ENCODE measurements around the gene PRELID1. TPM values are rescaled to one million over a fixed set of nuclear protein-coding genes. Genes with fewer than 3 reads are reported as not detected.
"Not testable (repeated sequence)": the region's sequence is repeated elsewhere in the genome, so short reads cannot be mapped to it uniquely, and the experiment has no call there.

Gene PRELID1
- polyA plus RNA-seq, 3 donors: 94.5 to 151 (median 114) TPM

- DNase-seq (ENCODE audit: extremely low read depth in 1 of 11, low read depth in 9 of 11, low spot score in 4 of 11): no peak
Measured at GRCh38 chr5:177328545-177329231, 25.1 kb downstream of the PRELID1 start.

DNA sequence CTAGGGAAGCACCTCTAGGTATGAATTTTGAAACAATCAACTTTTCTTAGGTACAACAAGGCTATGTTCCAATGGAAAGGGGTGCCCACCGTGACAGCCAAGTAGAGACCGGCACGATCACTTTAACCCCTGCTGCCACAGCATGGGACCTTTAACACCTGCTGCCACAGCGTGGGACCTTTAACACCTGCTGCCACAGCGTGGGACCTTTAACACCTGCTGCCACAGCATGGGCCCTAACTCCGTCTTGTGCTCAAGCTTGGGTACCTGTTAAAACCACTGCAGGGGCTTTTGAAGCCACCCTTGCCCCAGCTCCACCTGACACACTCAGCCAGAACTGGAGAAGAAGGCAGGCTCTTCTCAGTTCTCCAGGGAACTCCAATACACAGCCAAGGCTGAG lies 26.3 kb downstream of the PRELID1 start:
- DNase-seq (ENCODE audit: extremely low read depth in 1 of 11, low read depth in 9 of 11, low spot score in 4 of 11): no peak

DNA sequence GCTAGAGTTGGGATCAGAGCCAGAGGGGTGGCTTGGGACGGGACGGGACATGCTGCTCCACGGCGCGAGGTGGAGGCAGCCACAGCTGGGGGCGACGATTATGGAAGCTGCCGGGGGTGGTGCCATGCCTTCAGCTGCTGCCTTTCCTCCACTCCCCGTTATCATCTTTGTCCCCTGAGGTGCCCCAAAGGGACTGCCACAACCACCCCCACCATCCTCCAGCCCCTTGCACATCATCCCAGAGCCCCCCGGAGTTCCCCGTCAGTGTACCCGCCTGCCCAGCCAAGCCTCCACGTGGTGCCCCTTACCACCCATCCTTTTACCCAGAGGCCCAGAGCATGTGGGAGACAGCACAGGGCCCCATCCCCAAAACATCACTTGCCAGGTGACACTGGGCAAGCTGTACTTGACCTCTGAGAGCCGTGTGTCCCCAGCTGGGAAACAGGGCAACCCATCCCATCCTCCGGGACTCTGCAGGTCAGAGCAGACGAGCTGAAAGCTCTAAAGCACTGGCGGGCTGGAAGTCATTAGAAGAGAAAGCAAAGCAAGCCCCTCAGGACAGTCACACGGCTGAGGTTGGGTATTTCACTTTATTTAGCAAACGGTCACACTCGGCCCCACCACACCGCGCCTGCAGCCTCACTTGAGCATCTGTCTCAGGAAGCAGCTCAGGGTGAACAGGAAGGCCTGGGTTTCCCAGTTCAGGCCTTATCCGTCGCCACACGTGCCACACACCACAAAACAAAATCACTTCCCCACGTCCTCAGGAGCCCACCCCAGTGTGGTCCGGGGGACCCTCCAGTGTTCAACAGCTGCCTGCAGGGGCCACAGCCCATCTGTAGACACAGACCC lies 27.6 kb downstream of the PRELID1 start:
- DNase-seq (ENCODE audit: extremely low read depth in 1 of 11, low read depth in 9 of 11, low spot score in 4 of 11): no peak

DNA sequence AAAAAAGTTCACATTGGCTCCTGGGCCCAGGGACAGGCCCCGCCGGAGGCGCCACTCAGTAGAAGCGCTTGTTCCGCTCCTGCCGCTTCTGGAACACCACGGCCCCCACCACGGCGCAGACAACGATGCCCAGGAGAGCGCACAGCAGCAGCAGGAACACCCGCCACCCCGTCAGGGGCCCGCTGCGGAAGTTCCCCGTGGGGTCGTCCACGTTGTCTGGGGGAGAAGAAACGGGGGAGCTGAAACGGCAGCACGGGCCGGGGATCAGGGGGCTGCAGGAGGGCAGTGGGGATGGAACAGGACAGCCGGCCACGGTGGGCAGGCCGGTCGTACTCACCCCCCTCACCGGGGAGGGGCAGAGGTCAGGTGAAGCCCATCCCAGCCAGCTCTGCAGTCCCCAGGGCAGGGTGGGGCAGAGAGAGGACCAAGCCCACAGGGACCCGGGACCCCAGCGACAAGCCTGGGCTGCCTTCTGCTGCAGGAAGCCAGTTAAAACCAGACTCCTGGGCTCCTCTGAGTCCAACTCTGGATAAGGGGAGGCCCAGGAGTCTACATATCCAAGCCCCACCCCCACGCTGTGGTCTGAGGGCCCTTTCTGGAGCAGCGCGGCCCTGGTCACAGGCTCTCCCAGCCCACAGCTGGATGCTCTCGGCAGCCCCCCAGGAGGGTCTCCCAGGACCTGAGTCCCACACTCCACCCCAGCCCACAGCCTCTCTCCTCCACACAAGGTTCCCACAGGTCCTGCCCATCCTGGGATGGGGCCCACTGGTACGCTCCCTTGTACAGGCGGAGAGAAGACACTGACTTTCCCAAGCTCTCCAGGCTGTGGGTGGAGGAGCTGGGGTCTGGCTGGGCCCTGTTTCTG lies 28.7 kb downstream of the PRELID1 start:
- DNase-seq (ENCODE audit: extremely low read depth in 1 of 11, low read depth in 9 of 11, low spot score in 4 of 11): no peak

- no peak for DNase-seq (ENCODE audit: extremely low read depth in 1 of 11, low read depth in 9 of 11, low spot score in 4 of 11)
Measured at GRCh38 chr5:177332896-177333260, 29.3 kb downstream of the PRELID1 start.

DNA sequence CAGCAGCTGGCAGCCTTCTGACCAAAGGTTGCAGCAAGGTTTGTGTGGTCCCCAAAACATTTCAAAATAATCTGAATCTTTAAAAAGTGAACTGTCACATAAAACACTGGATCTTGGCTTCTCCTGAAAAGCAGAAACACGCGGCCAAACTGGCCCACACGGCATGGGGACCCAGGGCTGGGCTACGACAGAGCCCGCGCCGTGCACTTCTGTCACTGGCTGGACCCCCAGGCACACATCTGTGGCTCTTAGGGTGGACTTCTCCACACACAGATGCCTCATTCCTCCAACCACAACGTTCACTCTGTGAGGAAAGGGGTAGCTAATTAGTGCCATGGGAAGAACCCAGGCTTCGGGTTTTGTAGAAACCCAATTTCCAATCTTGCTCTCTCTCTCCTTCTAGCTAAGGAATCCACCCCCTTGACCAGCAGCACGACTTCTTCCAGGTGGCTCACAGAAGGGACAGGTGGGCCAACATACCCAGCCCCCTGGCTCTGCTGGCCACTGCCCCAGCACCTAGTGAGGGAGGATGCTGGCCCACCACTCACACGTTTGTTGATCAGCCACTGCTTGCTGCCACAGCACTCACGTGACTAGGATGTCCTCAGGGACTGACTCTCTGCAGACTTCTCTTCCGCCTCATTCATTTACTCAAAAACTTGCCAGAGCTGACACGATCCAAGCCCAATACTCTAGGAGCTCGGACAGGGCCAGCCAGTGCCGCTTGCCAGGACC lies 30.0 kb downstream of the PRELID1 start:
- no peak for DNase-seq (ENCODE audit: extremely low read depth in 1 of 11, low read depth in 9 of 11, low spot score in 4 of 11)

GRCh38 chr5:177334155-177334551 lies 30.6 kb downstream of the PRELID1 start:
- no peak for DNase-seq (ENCODE audit: extremely low read depth in 1 of 11, low read depth in 9 of 11, low spot score in 4 of 11)

DNA sequence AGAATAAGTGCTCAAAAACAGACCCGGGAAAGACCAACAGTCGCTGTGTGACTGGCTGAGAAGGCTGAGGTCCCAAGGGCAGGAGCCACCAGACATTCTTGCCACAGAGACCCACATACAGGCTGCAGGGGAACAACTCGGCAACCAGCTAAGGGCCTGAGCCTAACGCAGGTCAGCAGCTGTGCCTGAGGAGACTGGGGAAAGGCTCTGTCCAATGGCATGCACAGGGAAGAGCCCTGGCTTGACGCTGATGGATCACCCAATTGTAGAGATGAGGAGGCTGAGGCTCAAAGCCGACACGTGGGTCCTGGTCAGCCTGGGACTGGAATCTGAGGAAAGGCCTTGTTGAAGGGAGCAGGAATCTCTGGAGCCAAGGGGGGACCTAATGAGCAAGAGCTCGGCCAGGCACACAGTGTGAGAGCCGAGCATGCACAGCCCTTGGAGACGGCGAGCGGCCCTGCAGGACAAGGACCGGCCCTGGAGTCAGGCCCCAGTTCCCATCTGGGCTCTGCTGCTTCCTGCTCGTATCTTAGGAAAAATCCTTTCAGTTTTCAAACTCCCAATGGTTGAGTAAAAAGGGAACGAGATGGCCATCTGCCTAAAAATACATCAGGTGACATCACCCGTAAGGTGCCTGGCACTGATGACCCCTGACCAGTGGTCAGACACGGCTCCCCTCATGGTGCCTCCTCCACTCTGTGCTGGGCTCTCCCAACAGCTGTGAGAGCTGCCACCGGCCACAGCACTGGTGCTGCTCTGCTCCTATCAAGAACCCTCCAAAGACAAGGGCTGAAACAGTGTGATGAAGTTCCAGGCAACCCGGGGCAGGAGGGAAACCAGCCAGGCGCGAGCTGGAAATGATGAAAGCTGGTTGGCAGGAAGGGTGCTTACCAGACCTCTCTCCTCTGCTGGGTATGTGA lies 31.4 kb downstream of the PRELID1 start:
- DNase-seq (ENCODE audit: extremely low read depth in 1 of 11, low read depth in 9 of 11, low spot score in 4 of 11): no peak

DNA sequence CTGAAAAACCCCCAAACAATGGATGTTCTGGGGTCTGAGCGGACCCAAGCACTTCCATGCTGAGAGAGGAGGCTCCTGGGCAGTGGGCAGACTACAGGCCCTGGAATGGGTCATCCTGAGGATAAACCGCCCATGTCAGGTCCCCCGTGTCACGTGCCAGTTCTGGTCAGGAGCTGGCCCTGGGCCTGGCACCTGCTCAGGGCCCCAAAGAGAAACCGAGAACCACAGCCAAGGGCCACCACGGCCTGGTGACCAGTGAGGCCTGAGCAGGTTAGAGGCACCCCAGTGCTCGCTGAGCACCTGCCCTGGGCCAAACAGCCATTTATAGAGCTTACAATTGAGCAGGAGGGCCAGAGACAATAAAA lies 32.1 kb downstream of the PRELID1 start:
- DNase-seq (ENCODE audit: extremely low read depth in 1 of 11, low read depth in 9 of 11, low spot score in 4 of 11): no peak

- no peak for DNase-seq (ENCODE audit: extremely low read depth in 1 of 11, low read depth in 9 of 11, low spot score in 4 of 11)
Measured at GRCh38 chr5:177336112-177336511, 32.5 kb downstream of the PRELID1 start.

DNA sequence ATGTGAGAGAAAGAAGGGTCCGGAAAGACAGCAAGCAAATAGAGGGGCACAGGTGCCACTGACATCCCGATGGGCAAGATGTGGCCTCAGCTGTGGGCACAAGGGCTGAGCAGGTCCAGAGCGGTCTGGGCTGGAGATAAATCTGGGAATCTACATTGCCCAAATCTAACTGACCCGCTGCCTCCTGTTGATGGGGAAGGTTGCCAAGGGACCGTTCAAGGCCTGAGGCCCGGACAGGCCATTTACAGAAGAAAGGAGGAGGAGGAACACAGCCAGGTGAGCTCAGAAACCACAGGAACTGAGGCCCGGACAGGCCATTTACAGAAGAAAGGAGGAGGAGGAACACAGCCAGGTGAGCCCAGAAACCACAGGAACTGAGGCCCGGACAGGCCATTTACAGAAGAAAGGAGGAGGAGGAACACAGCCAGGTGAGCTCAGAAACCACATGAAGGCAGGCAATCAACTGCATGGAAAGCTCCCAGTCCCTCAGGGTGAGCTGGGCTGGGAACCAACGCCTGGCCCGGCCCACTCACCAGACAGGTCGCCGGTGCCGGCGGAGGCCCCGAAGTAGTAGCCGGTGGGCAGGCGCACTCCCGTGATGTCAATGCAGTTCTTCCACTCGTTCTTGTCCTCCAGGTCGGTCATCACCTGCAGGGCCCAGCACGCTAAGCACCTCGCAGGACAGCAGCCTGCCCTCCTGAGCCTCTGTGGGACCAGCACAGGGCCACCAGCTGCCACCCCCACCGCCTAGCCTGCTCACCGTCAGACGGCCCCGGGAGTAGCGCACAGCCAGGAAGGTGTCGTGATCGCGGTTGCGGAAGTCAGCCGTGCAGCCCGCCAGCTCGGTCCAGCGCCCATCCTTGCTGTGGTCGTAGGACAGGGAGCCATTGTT lies 33.2 kb downstream of the PRELID1 start:
- DNase-seq (ENCODE audit: extremely low read depth in 1 of 11, low read depth in 9 of 11, low spot score in 4 of 11): no peak

DNA sequence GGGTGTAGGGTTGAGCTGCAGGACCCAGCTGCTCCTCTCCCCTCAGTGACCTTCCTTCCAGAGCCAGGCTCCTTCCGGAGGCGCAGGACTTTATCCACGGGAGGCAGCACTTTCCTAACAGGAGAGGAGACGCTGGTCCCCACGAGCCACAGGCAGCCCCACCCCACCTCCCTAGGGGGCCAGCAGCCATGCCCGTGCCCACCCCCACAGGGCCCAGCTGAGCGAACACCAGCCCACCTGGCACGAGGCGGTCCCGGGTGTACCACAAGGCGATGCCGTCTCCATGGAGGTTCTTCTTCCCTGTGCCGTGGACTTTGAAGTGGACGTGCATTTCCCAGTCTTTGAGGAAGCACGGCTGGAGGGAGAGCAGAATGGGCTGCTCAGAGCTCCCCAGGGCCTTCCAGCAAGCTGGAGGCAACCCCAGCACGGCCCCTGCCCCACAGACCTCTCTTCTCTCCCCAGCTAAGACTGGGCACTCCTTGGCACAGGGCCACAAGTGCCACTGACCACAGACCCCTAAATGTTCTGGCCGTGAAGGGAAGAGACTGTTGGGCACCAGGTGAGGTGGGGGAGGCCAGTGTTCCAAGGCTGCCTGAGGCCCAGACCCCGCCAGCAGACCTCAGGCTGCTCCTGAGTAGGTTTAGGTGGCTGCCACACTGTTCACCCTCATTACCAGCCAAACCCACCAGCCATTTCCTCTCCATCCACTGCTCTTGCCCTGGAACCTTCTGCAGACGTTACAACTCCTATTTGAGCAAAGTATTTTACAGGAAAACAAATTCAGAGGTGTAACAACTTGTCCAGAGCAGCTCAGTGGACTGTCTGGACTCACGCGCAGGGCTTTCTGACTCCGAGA lies 34.9 kb downstream of the PRELID1 start:
- DNase-seq (ENCODE audit: extremely low read depth in 1 of 11, low read depth in 9 of 11, low spot score in 4 of 11): no peak

- no peak for DNase-seq (ENCODE audit: extremely low read depth in 1 of 11, low read depth in 9 of 11, low spot score in 4 of 11)
Measured at GRCh38 chr5:177339107-177339638, 35.6 kb downstream of the PRELID1 start.

GRCh38 chr5:177343000-177343399 lies 39.4 kb downstream of the PRELID1 start:
- DNase-seq (ENCODE audit: extremely low read depth in 1 of 11, low read depth in 9 of 11, low spot score in 4 of 11): not testable (repeated sequence)

DNA sequence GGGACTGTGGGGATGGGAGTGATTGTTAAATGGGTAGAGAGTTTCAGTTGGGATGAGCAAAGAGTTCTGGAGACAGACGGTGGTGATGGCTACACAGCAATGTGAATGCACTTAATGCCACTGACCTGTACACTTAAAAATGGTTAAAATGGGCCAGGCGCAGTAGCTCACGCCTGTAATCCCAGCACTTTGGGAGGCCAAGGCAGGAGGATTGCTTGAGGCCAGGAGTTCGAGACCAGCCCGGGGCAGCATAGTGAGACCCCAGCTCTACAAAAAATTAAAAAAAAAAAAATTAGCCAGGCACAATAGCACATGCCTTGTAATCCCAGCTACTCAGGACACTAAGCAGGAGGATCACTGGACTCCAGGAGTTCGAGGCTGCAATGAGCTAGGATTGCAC lies 40.2 kb downstream of the PRELID1 start:
- no peak for DNase-seq (ENCODE audit: extremely low read depth in 1 of 11, low read depth in 9 of 11, low spot score in 4 of 11)

GRCh38 chr5:177344891-177345290 lies 41.3 kb downstream of the PRELID1 start:
- DNase-seq (ENCODE audit: extremely low read depth in 1 of 11, low read depth in 9 of 11, low spot score in 4 of 11): no peak
